Neuron (in vitro differentiated cells): ENCODE data around the gene ADGRG6.
A peak's percentile ranks its signal among the peaks of the same experiment; 100 is the strongest.

Experiments used
- H2AFZ ChIP-seq: one replicate; pipeline ENCODE4 v1.6.1; 2013; ENCODE audit warnings: low read depth, mild to moderate bottlenecking, inconsistent platforms, low read length, moderate library complexity
- H3K27me3 ChIP-seq: one replicate; pipeline ENCODE4 v1.6.1; 2013; ENCODE audit warnings: low read length; ENCODE audit not compliant: insufficient read depth
- H3K36me3 ChIP-seq: one replicate; pipeline ENCODE4 v1.6.1; 2013; ENCODE audit warnings: low read length; ENCODE audit not compliant: insufficient read depth
- H3K4me1 ChIP-seq: one replicate; pipeline ENCODE4 v1.6.1; 2013; ENCODE audit warnings: low read length; ENCODE audit not compliant: insufficient read depth
- H3K4me3 ChIP-seq: 2 replicates; pipeline ENCODE4 v1.5.1; 2013; ENCODE audit warnings: mild to moderate bottlenecking, low read length, moderate library complexity
- H3K9me3 ChIP-seq: one replicate; pipeline ENCODE4 v1.6.1; 2013; ENCODE audit warnings: low read length

Gene ADGRG6

GRCh38 chr6:142469220-142469619, 167.4 kb downstream of the ADGRG6 start:
- Histone ChIP-seq H3K36me3 (no peaks in the 10 kb centered on the region), H3K27me3 (no peaks in the 10 kb centered on the region), H3K4me3 (no peak overlapping the region), H3K9me3 (no peaks in the 10 kb centered on the region), H3K4me1 (no peaks in the 10 kb centered on the region), H2AFZ (no peak overlapping the region)

GRCh38 chr6:142470421-142470820, 168.6 kb downstream of the ADGRG6 start:
- H2AFZ ChIP-seq = no peak overlapping the region
- H3K27me3 ChIP-seq = no peaks in the 10 kb centered on the region
- no peaks in the 10 kb centered on the region for H3K4me1 ChIP-seq
- H3K9me3 ChIP-seq = no peaks in the 10 kb centered on the region
- H3K36me3 ChIP-seq = no peaks in the 10 kb centered on the region
- no peak overlapping the region for H3K4me3 ChIP-seq

- Histone ChIP-seq H3K9me3 (no peaks in the 10 kb centered on the region), H3K4me1 (no peaks in the 10 kb centered on the region), H3K4me3 (peak overlapping the region; percentile 13), H2AFZ (peak overlapping the region; percentile 94), H3K27me3 (no peaks in the 10 kb centered on the region), H3K36me3 (no peaks in the 10 kb centered on the region)
Observed at GRCh38 chr6:142474531-142475289, 172.9 kb downstream of the ADGRG6 start.

- no peak overlapping the region for H3K4me3 ChIP-seq
- H3K36me3 ChIP-seq = no peaks in the 10 kb centered on the region
- H3K9me3 ChIP-seq = no peaks in the 10 kb centered on the region
- no peaks in the 10 kb centered on the region for H3K27me3 ChIP-seq
- no peak overlapping the region for H2AFZ ChIP-seq
- H3K4me1 ChIP-seq = no peaks in the 10 kb centered on the region
Observed at GRCh38 chr6:142476452-142476851, 174.6 kb downstream of the ADGRG6 start.

GRCh38 chr6:142478117-142478516, 176.3 kb downstream of the ADGRG6 start:
- Histone ChIP-seq H2AFZ (no peak overlapping the region), H3K36me3 (no peaks in the 10 kb centered on the region), H3K4me1 (no peaks in the 10 kb centered on the region), H3K4me3 (no peak overlapping the region), H3K27me3 (no peaks in the 10 kb centered on the region), H3K9me3 (no peaks in the 10 kb centered on the region)

GRCh38 chr6:142481466-142481865, 179.7 kb downstream of the ADGRG6 start:
- Histone ChIP-seq H3K4me1 (no peaks in the 10 kb centered on the region), H3K4me3 (no peak overlapping the region), H3K9me3 (no peaks in the 10 kb centered on the region), H3K27me3 (no peaks in the 10 kb centered on the region), H3K36me3 (no peaks in the 10 kb centered on the region), H2AFZ (no peak overlapping the region)

GRCh38 chr6:142482249-142482648, 180.4 kb downstream of the ADGRG6 start:
- Histone ChIP-seq H3K4me1 (no peaks in the 10 kb centered on the region), H3K4me3 (no peak overlapping the region)

GRCh38 chr6:142482974-142483373, 181.2 kb downstream of the ADGRG6 start:
- H3K4me1 ChIP-seq = no peaks in the 10 kb centered on the region
- no peaks in the 10 kb centered on the region for H3K36me3 ChIP-seq
- no peaks in the 10 kb centered on the region for H3K27me3 ChIP-seq
- H2AFZ ChIP-seq = no peak overlapping the region
- no peak overlapping the region for H3K4me3 ChIP-seq
- no peaks in the 10 kb centered on the region for H3K9me3 ChIP-seq

More at GRCh38 chr6:142482249-142482648, 180.4 kb downstream of the ADGRG6 start:
- no peaks in the 10 kb centered on the region for H3K27me3 ChIP-seq
- H3K36me3 ChIP-seq = no peaks in the 10 kb centered on the region
- H3K9me3 ChIP-seq = no peaks in the 10 kb centered on the region
- no peak overlapping the region for H2AFZ ChIP-seq

GRCh38 chr6:142485256-142485655, 183.4 kb downstream of the ADGRG6 start:
- Histone ChIP-seq H3K9me3 (no peaks in the 10 kb centered on the region), H3K27me3 (no peaks in the 10 kb centered on the region), H3K4me3 (no peak overlapping the region), H3K36me3 (no peaks in the 10 kb centered on the region), H2AFZ (no peak overlapping the region), H3K4me1 (no peaks in the 10 kb centered on the region)

- no peaks in the 10 kb centered on the region for H3K27me3 ChIP-seq
- H3K36me3 ChIP-seq = no peaks in the 10 kb centered on the region
- no peaks in the 10 kb centered on the region for H3K9me3 ChIP-seq
- no peaks in the 10 kb centered on the region for H3K4me1 ChIP-seq
- no peak overlapping the region for H2AFZ ChIP-seq
- H3K4me3 ChIP-seq = no peak overlapping the region
Observed at GRCh38 chr6:142489722-142490610, 188.2 kb downstream of the ADGRG6 start.
